Left ventricle myocardium superior (tissue), 1 donor: ENCODE measurements around the gene ELOVL3. TPM values are rescaled to one million over a fixed set of nuclear protein-coding genes. Genes with fewer than 3 reads are reported as not detected.
"Not testable (repeated sequence)": the region's sequence is repeated elsewhere in the genome, so short reads cannot be mapped to it uniquely, and the experiment has no call there.

ENCODE experiments used
- ATAC-seq: fragments of 200-7000 bp; cut with Tn5 transposase; one replicate; pipeline ENCODE4 v1.9.1; 2020; ENCODE audit warnings: mild to moderate bottlenecking, moderate library complexity
- DNase-seq: peaks from one replicate; pipeline ENCODE4 v3.0.0-alpha.2; 2020
- intact Hi-C: fragments of 100-400 bp; cut with micrococcal nuclease; formaldehyde crosslinking; loops from one replicate; pipeline ENCODE4 v1.11.0; 2022
- long read RNA-seq: library from polyadenylated mRNA; unstranded; transcript quantifications from one replicate; pipeline ENCODE4 v2.0.0, GENCODE V29; 2021
- total RNA-seq: library from RNA; stranded (reverse); fragmentation: NEBNext Ultra II Directional; extraction: Animal tissue kit (Norgen Biotek cat#: 25700); gene quantifications from one replicate; pipeline ENCODE4 v1.2.1, GENCODE V29; 2021
- donor health status: DM: no; HTN: yes; CAD: no; lungs with severe emphysema.

ELOVL3 gene, protein sequence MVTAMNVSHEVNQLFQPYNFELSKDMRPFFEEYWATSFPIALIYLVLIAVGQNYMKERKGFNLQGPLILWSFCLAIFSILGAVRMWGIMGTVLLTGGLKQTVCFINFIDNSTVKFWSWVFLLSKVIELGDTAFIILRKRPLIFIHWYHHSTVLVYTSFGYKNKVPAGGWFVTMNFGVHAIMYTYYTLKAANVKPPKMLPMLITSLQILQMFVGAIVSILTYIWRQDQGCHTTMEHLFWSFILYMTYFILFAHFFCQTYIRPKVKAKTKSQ
- not detected for total RNA-seq
- long read RNA-seq, result 0 reads

DNA sequence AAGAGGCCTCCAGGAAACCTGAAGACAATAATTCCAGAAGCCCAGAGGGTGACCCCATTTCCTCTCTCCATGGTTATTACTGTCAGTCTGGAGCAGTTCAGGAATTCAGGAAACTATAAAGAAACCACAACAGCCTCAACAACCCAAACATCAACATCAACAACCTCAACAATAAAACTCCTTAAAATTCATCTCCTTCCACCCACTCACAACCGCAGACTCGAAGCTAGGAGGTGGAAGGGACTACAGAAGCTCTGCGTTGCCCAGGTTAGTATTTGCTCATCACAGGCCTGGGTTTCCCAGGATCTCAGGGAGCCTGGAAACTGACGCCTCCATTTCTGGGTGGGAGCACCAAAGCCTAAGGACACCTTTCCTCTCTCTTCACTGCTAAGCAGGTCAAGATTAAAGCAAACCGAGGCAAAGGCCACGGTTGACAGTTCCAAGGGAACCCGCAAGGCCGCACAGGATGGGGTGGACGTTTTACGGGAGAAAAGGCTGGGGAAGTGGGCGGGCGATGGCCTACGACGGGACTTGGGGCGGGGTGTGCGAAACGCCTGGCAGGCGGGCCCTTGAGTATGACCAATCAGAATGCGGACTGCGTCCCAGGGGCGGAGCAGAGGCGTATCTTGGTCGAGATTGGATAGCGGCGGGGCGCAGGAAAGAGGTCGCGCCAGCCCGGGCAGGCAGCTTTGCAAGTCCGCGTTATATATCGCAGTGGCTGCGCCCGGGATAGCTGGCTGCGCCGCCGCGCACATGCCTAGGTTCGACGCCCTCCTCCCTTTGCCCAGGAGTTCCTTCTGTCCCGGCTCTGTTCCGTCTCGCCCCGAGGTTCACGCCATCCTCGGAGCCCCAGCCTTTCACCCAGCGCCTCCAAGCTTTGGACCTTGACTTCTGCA is at the start of gene ELOVL3:
ELOVL3 (plus strand) TSS at position 654 of the 896 bp plus-strand sequence. CDS start 250 bp downstream, outside the sequence.
- intact Hi-C loops, result loop anchor here (5.0 kb wide), 1 partner anchor 126 kb away; no protein-coding TSS in a partner anchor
- DNase-seq, result peak; percentile 96
- peak; percentile 96 for ATAC-seq

DNA sequence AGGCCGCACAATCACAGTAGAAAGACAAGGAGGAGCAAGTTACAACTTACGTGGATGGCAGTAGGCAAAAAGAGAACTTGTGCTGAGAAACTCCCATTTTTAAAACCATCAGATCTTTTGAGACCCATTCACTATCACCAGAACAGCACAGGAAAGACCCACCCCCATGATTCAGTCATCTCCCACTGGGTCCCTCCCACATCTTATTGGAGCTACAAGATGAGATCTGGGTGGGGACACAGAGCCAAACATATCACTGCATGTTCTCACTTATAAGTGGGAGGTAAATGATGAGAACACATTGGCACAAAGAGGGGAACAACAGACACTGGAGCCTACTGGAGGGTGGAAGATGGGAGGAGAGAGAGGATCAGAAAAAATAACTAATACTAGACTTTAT is 41.5 kb upstream of the ELOVL3 start:
- intact Hi-C loops, result no loop called here
- peak; percentile 27 for ATAC-seq
- no peak for DNase-seq

- no peak for DNase-seq
- ATAC-seq, result no peak
- intact Hi-C loops, result no loop called here
Observed at GRCh38 chr10:102185272-102185671, 40.8 kb upstream of the ELOVL3 start.

GRCh38 chr10:102185811-102186527 is 40.1 kb upstream of the ELOVL3 start:
- DNase-seq (no peak), ATAC-seq (peak; percentile 67)
- intact Hi-C loops, result no loop called here

DNA sequence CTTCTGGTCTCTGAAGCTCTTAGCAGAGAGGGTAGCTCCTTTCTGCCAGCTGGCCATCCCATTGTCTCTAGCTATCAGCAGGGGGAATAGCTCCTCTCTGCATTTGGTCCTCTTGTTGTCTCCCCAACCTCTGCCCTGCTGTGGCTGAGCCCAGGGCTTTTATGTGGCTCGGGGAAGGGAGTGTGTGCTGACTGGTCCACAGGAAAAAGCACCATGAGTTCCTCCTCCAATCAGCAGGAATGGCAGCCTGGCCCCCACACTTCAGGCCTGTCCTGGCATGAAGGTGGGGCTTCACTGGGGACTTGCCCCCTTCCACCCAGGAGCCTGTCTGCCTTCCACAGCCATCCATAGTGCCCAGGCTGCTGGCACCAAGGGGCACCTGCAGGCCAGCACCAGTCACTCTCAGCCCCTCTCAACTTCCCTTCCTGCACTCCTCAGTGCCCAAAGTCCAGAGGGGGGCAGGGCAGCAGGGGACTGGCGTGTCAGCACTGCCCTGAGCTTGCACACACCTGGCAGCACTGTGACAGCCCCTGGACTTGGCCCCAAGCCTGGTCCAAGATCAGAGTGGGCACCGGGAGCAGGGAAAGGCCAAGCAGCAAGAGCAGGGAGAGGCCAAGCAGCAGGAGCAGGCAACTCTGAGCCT is 37.7 kb upstream of the ELOVL3 start:
- no peak for DNase-seq
- intact Hi-C loops, result no loop called here
- ATAC-seq, result no peak

DNA sequence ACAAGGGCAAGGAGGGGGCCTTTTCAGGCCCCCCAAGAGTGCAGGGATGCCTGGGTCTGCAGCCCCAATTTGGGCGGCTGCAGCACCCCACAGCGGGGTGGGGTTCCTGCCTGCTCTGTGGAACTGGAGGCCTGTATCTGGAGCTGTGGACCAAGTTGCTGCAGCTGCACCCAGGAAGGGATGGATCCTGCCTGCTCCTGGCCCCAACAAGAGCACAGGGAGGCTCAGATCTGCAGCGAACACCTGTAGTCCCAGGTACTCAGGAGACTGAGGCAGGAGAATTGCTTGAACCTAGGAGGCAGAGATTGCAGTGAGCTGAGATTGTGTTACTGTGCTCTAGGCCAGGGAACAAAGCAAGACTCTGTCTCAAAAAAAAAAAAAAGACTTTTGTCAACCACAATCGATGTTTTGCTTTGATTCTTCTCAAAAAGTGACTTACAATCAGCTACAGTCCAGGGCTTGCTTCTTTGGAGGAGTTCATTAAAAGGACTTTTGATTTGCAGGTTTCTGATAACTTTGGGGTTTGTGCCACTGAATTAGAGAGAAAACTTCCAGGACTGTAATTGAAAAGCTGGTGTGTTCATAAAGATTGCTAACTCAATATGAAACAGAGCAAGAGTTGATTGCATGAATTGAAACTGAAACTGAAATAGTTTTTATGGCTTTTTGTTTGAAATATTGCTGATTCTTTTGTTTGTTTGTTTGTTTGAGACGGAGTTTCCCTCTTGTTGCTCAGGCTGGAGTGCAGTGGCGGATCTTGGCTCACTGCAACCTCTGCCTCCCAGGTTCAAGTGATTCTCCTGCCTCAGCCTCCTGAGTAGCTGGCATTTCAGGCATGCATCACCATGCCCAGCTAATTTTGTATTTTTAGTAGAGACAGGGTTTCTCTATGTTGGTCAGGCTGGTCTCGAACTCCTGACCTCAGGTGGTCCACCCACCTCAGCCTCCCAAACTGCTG is 36.9 kb upstream of the ELOVL3 start:
- intact Hi-C loops, ATAC-seq, DNase-seq: not testable (repeated sequence)

DNA sequence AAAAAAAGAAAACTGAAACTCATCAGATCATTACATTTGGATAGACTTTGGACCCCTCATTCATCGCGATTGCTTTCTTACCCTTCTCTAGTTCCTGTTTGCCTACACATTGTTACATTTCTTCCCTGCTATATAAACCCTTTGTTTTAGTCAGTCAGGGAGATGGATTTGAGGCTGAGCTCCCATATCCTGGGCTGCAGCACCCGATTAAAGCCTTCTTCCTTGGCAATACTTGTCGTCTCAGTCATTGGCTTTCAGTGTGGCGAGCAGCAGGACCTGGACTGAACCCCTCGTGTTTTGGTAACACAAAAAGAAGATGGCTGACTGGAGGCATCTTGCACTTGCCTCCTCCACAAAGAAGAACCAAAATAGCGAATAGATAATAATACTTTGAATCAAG is 34.1 kb upstream of the ELOVL3 start:
- ATAC-seq (no peak), DNase-seq (no peak)
- intact Hi-C loops, result no loop called here

DNA sequence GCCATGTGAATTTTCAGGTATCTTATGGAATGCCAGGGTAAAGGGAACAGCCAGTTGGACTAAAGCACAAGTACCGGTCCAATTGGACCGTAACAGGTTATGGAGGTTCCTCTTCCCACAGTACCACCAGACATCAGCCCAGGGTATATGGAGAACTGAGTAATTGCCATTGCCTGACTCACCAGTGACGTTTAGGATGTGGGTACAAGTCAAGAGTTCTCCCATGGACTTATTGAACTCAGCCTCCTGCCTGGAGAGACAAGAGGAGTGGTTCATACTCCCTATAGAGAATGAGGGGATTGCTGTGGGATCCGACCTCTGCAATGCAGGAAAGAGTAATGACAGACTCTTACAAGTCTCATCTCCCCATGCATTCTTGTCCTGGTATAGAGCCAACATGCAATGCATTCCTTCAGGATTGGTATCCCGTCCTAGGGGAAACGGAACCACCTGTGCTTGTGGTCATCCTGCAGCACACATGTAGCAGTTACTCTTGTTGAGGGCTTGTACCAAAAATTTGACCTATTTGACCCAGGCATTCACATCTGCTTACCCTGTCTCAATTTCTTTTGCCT is 30.7 kb upstream of the ELOVL3 start:
- intact Hi-C loops, result no loop called here
- no peak for ATAC-seq
- no peak for DNase-seq

DNA sequence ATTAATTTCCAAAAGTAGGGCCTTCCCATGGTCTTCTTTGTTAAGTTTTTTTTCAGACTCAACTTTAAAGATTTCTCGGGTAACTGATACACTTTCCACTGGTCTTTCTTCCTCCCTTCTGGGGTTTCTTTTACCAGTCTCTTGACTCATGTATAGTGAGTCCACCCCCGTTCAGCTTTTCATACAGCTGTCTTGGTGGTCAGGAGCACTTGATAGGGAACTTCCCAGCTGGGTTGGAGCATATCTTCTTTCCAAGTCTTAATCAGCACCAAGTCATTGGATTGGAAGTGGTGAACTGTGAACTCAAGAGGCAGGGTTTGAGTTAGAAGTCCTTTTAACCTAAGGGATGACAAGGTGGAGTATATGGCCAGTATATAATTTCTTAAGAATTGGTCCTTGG is 29.2 kb upstream of the ELOVL3 start:
- DNase-seq, result no peak
- ATAC-seq, result no peak
- intact Hi-C loops, result no loop called here

DNA sequence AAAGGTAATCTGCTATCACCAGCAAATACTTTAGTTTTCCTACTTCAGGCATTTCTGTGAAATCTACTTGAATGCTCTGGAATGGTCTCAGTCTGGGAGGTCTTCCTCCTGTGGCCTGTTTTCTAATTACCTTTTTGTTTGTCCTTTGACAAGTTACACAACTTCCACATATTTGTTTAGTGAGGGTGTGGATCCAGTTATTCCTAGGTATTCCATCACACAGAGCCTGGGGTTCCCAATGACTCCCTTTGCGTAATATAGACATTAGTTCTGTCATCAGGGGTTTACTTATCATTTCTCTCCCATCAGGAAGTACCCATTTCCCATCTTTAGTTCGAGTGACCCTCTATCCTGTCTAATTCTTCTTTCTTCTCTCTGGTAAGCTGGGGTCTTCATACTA is 28.1 kb upstream of the ELOVL3 start:
- ATAC-seq, result no peak
- intact Hi-C loops, result no loop called here
- no peak for DNase-seq

- intact Hi-C loops, result no loop called here
- ATAC-seq, result no peak
- no peak for DNase-seq
Observed at GRCh38 chr10:102200751-102201640, 25.1 kb upstream of the ELOVL3 start.

- no peak for DNase-seq
- intact Hi-C loops, result no loop called here
- ATAC-seq, result no peak
Observed at GRCh38 chr10:102202386-102202785, 23.7 kb upstream of the ELOVL3 start.

DNA sequence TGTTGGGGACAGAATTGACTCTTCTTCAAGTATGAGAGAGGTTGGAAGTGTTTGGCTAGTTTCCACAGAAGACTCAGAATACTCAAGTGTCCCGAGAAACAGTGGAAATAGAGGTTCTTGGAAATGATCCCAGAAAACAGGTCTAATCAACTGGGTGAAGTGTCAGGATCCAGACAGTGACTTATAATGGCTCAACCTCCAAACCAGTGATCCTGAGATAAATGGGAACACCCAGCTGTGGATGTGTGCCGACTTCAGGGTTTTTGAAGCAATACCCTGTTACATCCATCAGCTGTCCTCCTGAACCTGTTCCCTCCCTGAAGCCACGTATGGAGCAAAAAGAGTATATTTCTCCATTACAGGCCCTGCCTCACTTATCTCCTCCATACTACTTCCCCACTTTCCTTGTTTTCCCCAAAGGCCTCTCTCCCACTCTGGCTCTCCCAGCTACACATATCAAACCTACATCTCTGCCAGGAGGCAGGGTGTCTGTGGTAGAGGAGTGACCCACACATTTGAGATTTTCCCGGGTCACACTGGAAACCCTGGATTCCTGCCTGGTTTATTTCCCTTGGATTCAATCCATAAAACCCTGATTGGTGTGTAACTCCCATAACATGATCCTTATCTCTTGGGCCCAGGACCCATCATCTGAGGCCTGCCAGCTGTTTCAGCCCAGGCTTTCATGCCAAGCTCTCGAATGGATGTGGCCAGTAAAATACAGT is 17.6 kb upstream of the ELOVL3 start:
- DNase-seq (no peak), ATAC-seq (peak; percentile 74)
- intact Hi-C loops, result no loop called here

- ATAC-seq, result no peak
- intact Hi-C loops, result no loop called here
- no peak for DNase-seq
Observed at GRCh38 chr10:102211615-102212299, 14.3 kb upstream of the ELOVL3 start.

GRCh38 chr10:102213599-102213998 is 12.5 kb upstream of the ELOVL3 start:
- DNase-seq, intact Hi-C loops, ATAC-seq: not testable (repeated sequence)

- intact Hi-C loops, result no loop called here
- DNase-seq (no peak), ATAC-seq (no peak)
Observed at GRCh38 chr10:102219370-102219769, 6.7 kb upstream of the ELOVL3 start.
